Hepatic stellate cell (primary cell): Measurements from ENCODE around the gene TMTC2.
"Not testable (repeated sequence)": the region's sequence is repeated elsewhere in the genome, so short reads cannot be mapped to it uniquely, and the experiment has no call there.

Experiments
- DNase-seq: peaks from one replicate; pipeline ENCODE4 v3.0.0; 2011; ENCODE audit warnings: low spot score

TMTC2 gene

GRCh38 chr12:83082690-83083276 lies 396.1 kb downstream of the TMTC2 start:
- DNase-seq, result no peak

GRCh38 chr12:83083616-83084015 lies 396.9 kb downstream of the TMTC2 start:
- no peak for DNase-seq

GRCh38 chr12:83084516-83085234 lies 398.0 kb downstream of the TMTC2 start:
- DNase-seq, result no peak

- DNase-seq, result no peak
Measured at GRCh38 chr12:83086023-83086422, 399.3 kb downstream of the TMTC2 start.

- no peak for DNase-seq
Measured at GRCh38 chr12:83089575-83089974, 402.9 kb downstream of the TMTC2 start.

DNA sequence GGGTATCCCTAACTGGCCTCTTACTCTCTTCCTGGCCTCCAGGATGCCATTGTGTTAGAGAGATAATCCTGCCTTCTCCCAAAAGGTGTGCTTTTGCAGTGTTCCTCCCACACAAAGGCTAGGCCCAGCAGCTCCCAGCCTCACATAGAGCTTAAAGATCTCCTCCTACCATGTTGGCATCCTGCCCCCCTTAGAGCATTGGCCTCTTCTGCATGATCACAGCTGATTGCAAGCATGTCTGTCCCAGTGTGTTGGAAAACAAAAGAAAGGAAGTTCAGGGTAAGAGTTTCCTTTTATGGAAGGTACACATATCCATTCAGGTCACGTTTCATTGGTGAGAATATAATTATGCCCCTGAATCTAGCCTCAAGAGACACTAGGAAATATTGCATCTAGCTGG lies 405.4 kb downstream of the TMTC2 start:
- no peak for DNase-seq

DNA sequence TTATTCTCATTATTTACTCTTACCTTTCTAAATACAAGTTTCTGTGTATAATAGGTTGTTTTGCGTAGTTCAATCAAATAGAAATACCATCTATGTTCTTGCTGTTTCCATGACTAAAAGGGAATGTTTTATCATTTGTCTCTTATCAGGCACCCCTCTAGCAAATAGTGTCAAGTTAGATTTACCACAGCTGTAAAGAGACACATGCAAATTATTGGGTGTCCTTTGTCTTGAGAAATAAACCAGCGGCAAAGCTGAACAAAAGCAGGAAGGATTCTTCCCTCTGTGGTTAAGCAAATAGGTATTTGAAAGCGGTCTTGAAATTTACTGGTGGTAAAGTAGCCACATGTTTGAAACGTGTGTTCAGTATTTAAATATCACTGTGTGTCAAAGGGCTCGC lies 405.9 kb downstream of the TMTC2 start:
- no peak for DNase-seq

DNA sequence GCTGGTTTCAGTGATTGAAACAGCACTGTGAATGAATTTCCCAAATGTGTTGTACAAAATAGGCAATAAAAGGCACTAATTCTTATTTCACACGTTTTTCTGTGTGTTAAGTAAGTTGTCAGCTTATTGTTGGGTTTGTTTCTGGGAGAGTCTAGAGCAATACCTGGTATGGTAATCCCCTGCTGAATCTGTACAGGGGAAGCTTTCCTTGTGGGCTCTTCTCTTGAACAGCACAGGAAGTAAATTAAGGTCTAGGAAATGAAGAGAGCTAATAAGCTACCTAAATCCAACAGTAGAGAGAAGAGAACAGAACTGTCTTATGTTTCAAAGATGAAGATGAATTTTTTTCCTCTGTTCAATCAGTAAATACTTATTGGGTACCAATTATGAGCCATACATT lies 406.7 kb downstream of the TMTC2 start:
- no peak for DNase-seq

- DNase-seq, result no peak
Measured at GRCh38 chr12:83097643-83098342, 411.1 kb downstream of the TMTC2 start.

GRCh38 chr12:83099436-83099835 lies 412.7 kb downstream of the TMTC2 start:
- no peak for DNase-seq

DNA sequence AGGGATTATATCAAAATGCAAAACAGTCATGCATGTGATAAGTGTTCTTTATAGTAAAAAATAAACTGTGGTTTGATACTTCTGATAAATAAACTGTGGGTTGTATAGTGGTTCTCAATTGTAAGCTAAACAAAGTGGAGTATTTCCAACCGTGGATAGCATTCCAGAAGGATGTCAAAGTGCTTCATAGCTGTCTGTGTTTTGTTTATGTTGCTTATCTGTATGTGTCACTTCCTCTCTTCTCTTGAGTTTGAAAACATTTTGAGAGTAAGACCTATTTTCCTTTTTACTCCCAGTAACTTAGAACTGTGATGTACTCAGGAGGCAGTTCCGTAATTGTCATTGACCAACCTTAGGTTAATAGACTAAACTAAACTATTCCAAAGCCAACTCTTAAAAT lies 415.8 kb downstream of the TMTC2 start:
- DNase-seq, result no peak

DNA sequence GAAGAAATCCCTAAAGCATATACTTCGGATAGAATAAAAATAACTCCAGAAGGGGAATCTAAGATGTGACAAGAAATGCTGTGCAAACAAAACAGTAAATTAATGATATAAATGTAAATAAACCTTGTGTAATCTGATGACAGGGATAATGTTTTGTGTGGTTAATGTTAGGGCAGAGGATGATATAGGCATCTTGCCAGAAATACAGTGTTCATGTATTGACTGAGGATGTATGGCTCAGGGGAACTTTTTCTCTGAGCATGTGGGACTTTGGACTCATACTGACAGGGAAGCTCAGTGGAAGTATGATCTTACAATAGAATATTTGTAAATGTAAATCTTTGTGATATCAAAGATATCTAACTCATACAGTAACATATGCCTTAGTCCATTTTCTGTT lies 420.2 kb downstream of the TMTC2 start:
- DNase-seq, result no peak

DNA sequence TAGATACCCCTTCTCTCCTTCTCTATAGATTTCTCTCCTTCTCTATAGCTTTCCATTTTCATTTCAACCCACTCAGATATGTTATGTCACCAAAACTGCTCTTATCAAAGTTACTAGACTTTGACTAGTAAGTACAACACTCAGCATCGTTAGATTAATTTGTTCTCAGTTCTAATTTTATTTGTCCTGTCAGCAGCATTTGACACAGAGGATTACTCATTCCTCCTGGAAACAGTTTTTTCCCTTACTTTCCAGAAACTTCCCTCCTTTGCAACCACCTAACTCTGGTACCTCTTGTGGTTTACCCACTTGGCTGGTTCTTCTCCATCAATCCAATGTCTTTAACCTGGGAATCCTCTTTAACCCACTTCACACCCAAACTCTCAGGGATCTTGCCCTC lies 423.7 kb downstream of the TMTC2 start:
- DNase-seq, result no peak

DNA sequence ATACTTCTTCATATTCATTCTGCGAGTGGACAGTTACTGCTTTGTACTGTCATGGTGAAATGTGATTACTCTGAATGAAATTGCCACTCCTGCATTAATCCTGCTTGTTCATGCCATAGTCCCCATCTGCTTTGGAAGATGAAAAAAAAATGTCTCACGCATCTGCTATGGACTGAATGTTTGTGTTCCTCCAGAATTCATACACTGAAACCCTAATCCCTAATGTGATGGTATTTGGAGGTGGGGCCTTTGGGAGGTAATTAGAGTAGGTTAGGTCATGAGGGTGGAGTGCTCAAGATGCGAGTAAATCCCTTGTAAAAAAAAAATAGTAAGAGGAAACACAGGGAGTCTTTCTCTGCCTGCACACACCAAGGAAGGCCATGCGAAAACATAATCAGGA lies 427.2 kb downstream of the TMTC2 start:
- DNase-seq, result no peak

DNA sequence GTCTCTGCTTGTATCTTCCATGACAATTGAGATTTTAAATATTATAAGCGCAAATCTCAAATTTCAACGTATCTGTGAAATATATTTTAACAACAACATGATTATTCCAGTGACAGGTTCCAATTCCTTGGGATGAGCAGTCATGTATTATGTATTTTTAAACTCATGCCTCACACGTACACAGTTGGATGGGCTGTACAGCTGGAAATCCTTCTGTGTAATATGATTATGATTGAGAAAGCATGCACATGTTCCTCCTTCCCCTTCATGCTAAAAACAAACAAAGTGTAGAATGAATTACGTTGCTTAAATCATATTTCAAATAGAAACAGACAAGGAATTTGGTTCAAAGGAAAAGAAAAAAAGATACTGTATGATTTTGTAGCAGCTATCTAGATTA lies 428.3 kb downstream of the TMTC2 start:
- no peak for DNase-seq

DNA sequence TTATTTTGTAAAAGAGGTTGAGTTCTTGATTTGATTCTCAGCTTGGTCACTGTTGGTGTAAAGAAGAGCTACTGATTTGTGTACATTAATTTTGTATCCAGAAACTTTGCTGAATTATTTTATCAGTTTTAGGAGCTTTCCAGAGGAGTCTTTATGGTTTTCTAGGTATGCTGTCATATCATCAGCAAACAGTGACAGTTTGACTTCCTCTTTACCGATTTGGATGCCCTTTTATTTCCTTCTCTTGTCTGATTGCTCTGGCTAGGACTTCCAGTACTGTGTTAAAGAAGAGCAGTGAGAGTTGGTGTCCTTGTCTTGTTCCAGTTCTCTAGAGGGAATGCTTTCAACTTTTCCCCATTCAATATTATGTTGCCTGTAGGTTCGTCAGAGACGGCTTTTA lies 431.2 kb downstream of the TMTC2 start:
- DNase-seq, result not testable (repeated sequence)

DNA sequence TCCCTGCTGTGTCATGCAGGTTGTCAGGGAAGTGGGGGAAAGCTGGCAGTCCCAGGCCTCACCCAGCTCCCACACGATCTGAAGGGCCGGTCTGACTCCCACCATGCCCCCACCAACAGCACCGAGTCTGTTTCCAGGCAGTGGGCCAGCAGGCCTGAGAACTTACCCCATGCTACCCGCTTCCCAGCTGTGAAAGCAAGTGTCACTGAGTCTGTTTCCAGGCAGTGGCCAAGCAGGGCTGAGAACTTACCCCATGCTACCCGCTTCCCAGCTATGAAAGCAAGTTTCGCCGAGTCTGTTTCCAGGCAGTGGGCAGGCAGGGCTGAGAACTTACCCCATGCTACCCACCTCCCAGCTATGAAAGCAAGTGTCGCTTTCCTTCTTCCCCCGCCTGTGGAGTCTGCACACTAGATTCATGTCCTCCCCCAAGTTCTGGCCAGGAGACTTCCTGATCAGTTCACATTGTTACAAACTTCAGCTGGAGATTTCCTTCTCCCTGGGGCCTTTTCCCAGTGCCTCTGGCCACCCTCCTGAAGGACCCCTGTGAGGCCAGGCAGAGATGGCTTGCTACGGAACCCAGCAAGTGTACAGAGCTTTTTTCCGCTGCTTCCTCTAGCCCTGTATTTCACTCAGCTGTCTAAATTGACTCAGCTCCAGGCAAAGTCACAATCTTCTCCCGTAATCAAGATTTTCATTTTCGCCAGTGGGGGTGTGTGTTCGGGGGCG lies 435.4 kb downstream of the TMTC2 start:
- DNase-seq, result no peak

GRCh38 chr12:83122623-83122934 lies 435.9 kb downstream of the TMTC2 start:
- no peak for DNase-seq

DNA sequence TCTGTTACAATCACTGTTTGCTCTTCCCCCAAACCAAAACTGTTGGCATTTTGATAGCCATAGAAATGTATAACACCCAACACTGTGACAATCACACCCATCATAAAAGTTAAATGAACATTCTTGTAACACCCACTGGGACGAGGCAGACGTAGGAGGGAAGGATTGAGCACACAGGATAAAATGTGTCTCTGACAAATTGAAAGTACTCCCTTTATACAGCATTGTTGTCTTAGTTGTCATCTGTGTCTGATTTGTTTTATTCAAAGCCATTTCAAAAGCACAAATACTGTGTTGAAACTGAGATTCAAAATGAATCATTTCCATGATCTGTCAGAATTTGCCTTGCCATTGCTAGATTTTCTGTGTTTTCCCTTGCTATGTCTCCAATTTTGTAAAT lies 436.3 kb downstream of the TMTC2 start:
- no peak for DNase-seq

- DNase-seq, result no peak
Measured at GRCh38 chr12:83128540-83128939, 441.8 kb downstream of the TMTC2 start.

- DNase-seq, result no peak
Measured at GRCh38 chr12:83130178-83130577, 443.5 kb downstream of the TMTC2 start.

GRCh38 chr12:83132360-83132759 lies 445.7 kb downstream of the TMTC2 start:
- no peak for DNase-seq

GRCh38 chr12:83136411-83136810 lies 449.7 kb downstream of the TMTC2 start:
- DNase-seq, result no peak
